NCI-H446 (cell line): ENCODE results near the gene TMEM82.

ENCODE experiments used
- DNase-seq, 2 experiments: peaks; one replicate each; lab custom pipeline; 2025; lab: John Stamatoyannopoulos, UW

Gene TMEM82

DNA sequence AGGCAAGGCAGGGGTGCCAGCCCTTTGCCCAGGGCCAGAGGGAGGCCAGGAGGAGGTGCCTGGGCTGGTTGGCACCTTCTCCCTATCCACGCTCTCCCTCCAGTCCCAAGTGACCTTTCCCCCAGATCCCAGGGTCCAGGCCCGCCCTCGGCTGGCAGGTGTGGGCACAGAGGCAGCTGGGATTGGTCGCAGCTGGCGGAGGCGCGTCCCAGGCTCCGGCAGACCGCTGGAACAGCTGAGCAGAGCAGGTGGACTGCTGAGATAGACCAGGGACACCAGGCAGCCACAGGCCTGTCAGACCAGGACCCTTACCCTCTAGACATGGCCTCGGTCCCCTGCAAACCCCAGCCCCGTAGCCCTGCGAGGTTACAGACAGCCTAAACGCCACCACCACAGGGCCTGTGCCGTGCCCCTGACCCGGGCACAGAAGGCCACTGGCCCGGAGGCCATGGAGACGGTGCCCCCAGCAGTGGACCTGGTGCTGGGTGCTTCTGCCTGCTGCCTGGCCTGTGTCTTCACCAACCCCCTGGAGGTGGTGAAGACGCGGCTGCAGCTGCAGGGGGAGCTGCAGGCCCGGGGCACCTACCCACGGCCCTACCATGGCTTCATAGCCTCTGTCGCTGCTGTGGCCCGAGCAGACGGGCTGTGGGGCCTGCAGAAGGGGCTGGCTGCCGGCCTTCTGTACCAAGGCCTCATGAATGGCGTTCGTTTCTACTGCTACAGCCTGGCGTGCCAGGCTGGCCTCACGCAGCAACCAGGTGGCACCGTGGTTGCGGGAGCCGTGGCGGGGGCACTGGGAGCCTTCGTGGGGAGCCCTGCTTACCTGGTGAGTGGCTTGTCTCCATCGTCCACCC is 6.0 kb upstream of the TMEM82 start, which contains the start of gene SLC25A34:
SLC25A34 (plus strand) TSS at position 221 of the 854 bp plus-strand sequence; CDS start at position 449, 228 bp downstream.
- DNase-seq = no peak

DNA sequence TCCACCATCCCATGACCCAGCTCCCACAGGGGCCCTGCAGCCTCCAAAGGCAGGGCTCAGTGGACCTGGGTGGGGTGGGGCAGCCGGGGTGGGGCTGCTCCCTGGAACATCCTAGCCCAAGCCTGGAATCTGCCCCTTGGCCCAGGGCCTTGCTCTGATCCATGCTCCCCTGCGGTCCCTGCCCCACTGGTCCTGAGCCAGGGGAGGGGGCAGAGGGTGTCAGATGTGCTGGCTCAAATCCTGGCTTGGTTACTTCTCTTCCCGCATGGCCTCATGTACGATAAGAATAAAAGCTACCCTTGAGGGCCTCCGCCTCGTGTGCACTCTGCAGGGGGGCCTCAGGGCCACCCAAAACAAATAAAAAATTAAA is 5.4 kb upstream of the TMEM82 start:
- no peak for DNase-seq

DNA sequence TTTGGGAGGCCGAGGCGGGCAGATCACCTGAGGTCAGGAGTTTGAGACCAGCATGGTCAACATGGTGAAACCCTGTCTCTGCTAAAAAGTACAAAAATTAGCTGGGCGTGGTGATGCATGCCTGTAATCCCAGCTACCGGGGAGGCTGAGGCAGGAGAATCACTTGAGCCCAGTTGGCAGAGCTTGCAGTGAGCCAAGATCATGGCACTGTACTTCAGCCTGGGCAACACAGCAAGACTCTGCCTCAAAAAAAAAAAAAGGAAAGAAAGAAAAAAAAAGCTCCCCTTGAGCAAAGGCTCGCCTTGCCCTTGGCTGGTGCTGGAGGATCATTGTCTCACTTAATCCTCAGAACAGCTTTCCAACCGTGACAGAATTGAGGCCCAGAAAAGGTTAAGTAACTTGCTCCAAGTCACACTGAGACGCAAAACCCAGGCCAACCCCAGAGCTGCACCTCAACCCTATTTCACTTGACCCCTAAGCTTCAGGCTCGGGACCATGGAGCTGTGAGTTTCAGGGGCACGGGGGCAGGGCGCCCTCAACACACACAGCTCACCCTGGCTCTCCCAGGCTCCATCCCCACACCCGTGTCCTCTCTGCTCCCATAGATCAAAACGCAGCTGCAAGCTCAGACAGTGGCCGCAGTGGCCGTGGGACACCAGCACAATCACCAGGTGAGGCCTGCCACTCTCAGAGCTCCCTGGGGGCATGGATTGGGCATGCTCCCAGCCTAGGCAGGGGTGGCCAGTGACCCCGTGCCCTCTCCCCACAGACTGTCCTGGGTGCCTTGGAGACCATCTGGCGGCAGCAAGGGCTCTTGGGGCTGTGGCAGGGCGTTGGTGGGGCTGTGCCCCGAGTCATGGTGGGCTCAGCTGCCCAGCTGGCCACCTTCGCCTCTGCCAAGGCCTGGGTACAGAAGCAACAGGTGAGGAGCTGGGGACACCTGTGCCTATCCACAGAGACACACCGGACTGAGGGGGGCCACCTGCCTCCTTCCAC is 4.7 kb upstream of the TMEM82 start:
- no peak for DNase-seq

DNA sequence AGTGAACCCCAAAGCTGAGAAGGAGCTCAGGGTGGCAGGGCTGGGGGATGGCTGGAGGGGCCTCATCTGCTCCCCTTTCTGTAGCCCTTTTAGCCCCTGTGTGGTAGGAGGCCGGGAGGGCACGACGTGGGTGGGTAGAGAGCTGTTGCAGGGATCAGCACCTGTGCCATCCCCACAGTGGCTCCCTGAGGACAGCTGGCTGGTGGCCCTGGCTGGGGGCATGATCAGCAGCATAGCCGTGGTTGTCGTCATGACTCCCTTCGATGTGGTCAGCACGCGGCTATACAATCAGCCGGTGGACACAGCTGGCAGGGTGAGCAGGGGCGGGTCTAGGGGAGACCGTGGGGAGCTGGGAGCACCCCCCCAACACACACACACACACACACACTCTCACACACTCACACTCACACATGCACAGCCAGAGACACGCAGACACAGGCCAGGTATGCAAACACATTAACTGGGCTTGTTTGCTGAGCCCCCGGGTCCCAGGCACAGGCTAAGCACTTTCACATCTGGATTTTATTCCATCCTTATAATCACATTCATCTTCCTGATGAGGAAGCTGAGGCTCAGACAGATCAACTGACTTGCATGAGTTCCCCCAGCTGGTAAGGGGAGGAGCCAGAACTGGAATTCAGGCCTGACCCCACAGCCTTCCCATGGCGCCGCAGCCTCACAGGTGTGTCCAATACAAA is 3.7 kb upstream of the TMEM82 start:
- DNase-seq = no peak

DNA sequence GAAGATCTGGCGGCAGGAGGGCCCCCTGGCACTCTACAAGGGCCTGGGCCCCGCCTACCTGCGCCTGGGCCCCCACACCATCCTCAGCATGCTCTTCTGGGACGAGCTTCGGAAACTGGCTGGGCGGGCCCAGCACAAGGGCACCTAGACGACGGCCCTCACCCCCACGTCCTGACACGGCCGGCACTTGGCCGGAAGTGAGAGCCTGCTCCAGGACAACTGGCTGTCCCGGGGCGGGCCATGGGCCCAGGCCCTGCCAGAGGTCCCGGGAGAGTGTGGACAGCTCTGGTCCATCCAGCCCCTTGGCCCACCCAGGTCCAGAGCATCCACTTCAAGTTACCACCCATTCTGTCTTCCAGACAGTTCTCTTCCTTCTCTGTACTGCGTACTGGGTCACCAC is 3.0 kb upstream of the TMEM82 start:
- DNase-seq = no peak

DNA sequence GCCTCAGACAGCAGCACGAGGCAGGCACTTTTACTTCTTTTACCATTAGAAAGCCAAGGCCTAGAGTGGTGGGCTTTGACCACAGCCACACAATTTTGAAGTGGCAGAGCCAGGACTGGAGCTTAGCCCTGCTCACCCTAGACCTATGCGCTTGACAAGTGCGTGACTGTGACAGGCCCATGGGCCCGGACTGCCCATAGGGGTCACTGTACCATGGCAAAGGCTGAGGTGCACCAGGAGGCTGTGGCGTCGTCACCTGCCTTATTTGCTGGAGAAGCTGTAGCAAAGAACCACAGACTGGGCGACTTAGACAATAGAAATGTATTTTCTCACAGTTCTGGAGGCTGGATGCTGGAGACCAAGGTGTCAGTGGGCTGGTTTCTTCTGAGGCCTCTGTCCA is 2.6 kb upstream of the TMEM82 start:
- no peak for DNase-seq

DNA sequence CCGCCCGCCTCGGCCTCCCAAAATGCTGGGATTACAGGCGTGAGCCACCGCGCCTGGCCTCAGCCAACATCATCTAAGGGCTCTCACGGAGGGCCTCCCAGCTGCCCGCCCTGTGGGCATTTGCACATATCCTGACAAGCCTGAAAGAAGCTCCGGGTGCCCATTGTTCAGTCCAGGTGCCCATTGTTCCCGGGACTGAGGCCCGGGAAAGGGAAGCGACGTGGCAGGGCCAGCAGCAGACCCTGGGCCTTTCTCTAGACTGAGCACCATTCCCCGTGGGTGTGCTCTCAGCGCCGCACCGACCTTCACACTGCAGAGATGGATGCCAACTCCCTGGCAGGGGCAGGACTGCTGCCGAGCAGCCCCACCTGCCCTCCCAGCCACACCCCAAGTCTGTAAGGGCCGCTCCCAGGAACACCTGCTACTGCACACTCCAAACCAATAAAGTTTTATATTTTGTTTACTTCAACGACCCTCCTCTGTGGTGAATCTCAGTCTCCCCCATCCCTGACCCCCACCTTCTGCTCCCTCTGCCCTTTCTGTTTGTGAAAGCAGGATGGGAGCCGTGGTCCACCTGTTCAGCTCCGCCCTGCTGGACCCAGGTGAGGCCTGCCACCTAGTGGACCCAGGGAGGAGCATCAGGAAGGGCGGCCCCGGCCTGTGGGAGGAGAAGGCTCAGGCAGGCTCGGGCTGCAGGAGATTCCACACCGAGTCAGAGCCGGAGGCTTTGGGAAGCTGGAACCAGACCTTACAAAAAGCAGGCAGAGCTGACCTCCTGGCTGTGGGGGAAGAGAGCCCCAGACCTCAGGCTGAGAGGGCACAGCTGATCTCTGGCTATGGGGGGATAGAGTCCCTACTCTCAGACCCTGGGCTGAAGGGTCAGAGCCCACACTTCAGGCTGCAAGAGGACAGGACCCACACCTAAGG is 1.1 kb upstream of the TMEM82 start:
- peak; percentile 21 to 65 for DNase-seq

DNA sequence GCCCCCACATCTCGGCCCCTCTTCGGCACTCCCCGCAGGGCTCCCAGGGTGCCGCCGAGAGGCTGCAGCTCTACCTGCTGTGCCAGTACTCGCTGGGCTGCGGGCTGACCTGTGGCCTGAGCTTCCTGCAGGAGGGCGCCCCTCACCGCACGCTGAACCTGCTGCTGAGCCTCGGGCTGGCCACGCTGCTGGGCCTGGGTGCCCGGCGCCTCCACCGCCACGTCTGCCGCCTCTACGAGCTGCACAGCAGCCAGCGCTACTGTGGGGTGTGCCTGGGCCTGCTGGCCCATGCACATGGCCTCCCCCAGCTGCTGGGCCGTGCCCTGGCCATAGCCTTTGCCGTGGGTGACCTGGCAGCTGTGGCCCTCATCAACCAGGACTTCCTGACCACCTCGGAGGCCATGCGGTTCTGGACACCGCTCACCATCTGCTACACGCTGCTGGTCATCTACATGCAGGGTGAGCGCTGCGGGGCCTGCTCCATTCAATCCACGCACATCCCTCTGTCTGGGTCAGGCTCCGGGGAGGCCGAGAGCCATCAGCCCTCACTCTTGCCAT is 1.9 kb downstream of the TMEM82 start:
- DNase-seq = no peak

DNA sequence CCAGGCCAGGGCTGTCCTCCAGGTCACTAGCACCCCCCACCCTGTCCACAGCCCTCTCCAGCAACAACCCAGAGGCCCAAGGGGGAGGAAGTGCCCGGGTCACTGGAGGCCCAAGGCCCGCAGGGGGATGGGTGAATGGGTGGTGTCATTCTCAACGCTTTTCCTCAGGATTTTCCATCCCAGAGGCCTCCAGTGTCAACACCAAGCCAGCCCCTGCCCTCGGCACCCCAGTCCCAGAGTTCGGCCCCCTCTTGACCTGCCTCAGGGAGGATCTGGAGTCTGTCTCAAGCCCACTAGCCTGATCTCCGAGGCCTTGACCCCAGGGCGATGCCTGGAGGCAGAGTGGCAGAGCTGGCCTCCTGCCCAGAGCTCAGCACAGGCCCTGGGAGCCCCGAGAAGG is 5.1 kb downstream of the TMEM82 start:
- no peak for DNase-seq

DNA sequence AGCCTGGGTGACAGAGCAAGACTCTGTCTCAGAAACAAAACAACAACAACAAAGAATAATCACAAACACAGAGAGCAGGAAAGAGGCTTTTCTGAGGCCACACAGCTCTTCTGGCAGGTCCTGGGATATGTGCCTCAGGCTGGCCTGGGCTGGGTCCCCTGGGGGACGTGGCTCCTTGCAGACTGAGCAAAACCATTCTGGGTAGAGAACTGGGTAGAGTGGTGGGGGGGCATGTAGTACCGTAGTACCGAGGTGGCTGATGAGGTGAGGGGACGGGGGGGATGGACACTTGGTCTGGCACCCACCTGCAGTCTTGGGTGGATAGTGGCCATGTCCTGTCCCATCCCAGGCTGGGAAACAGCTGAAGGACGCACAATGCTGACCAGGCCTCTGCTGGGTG is 6.0 kb downstream of the TMEM82 start:
- DNase-seq = no peak

DNA sequence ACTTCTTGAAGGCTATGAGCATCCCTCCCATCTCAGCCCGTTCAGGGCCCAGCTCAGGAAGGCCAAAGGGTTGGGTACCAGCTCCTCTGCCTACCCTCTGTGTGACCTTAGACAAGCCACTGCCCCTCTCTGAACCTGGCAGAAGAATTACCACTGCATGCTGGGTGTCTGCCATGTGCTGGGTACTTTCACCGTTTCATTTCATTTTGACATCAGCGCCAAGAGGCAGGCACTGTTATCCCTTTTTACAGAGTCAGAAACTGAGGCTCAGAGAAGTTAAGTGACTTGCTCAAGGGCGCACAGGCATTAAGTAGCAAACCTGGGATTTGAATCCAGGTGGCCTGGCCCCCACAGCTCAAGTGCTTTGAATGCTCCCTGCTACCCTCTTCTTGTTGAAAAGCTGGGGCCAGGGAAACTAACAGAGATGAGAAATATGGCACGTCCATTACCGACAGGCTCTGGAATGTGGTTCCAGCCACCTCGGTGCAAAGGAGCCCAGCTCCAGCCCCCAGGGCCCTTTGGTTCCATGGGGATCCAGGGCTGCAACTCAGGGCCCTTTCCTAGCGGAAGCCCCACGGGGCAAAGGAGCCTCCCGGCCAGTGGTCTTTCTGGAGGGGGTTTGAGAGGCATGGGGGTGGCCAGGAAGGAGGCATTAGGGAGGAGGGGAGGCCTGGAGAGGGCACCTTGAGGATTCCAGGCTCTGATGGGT is 6.5 kb downstream of the TMEM82 start:
- no peak for DNase-seq

DNA sequence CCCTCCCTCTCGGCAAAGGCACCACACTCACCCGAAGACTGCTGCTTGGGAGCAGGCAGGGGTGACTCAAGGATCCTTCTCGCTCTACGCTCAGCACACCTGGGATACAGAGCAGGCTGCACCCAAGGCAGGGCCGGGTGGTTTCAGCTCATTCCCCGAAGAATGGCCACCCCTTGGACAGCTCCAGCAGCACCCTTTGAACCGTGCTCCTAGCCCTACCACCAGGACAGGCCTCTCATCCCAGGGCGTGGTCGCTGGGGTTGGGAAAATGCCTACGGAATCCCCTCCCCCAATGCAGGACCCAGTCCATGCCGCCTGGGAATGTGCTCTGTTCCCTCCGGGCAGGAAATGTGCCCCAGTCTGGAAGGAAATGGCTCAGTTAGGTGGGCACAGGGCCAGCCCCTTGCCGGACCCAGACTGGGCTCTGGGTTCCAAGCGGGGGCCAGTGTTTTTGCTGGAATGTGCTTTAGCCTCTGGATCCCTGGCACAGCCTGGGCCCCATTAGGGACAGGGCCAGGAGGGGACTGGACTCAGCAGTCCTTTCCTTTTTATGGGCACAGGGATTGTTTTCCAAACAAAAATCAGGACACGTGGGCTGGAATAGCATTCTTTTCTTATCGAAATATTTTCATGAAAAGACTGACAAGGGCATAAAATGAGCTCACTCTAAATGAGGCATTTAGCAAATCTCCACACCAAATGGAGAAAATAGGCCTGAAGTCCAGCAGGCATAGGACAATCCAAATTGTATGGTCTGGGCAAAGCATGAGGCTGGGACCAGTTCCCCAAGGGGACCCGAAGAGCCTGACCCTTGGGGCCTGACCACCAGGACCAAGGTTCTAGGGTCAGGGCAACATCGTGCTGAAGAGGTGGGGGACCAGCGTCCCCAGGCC is 7.3 kb downstream of the TMEM82 start:
- DNase-seq = no peak

DNA sequence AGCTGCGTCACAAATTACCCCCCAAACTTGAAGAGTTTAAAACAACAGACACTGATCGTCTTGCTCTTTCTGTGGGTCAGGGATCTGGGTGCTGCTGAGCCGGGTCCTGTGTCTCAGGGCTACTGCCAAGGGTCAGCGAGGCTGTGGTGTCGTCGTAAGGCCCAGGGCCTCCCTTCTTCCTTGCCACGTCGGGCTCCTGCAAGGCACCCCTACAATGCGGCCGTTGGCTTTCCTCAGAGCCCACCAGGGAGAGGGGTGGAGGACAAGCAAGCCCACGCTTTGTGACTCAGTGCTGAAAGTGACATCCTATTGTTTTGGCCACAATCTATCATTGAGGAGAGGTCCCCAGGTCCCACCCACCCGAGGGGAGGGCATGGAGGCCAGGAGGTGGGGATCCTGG is 8.6 kb downstream of the TMEM82 start:
- no peak for DNase-seq

DNA sequence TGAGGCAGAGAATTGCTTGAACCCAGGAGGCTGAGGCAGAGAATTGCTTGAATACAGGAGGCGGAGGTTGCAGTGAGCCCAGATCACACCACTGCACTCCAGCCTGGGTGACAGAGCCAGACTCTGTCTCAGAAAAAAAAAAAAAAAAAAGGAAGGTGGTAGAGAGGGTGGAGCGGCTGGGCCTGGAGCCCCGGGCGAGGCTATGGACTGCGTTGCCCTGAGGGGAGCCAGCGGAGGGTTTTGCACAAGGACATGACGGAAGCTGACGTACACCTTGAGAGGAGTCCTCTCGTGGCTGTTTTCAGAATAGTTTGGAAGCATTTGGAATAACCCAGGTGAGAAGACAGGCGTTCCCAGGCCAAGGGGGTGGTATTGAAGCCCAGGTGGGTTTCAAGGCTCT is 9.4 kb downstream of the TMEM82 start:
- DNase-seq = no peak

DNA sequence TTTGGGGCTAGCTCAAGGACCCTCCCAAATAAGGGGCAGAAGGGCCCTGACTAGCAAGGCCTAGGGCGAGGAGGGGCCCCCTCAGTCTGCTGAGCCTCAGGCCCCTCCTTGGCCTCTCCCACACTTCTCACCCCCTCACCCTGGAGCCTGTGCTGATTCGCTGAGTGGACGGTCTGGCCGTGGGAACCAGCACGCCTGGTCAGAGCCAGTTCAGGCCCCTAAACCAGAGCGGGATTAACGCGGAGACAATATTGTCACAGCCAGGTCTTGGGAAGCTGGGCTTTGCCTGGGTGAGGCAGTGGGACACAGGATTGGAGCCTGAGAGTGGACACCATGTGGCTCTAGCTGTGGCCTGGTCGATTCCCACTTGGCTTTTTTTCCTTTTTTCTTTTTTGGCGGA is 11.5 kb downstream of the TMEM82 start:
- no peak for DNase-seq

DNA sequence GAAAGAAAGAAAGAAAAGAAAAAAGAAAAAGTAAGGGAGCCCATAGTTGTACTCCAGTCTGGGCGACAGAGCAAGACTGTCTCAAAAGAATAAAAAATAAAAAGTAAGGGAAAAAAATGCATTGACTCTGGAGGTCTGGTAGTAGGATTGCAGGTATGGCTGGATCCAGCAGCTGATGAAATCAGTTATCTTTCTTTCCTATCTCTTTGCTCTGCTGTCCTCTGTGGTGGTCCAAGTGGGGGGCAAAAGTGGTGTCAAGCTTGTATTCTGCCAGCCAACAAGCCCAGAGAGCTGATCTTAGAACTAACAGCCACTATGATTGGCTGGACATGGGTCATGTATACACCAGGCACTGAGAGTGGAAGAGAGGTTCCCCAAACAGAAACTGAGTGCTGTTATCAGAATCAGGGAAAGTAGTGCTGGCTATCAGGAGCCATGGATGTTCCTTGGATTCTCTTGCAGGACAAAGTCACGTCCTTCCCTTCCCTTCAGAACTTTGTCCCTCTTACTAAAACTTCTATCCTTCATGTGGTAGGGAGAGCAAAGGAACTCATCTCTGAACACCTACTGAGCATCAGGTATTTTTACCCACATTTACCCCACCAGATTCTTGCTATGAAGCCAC is 12.8 kb downstream of the TMEM82 start:
- DNase-seq = no peak

DNA sequence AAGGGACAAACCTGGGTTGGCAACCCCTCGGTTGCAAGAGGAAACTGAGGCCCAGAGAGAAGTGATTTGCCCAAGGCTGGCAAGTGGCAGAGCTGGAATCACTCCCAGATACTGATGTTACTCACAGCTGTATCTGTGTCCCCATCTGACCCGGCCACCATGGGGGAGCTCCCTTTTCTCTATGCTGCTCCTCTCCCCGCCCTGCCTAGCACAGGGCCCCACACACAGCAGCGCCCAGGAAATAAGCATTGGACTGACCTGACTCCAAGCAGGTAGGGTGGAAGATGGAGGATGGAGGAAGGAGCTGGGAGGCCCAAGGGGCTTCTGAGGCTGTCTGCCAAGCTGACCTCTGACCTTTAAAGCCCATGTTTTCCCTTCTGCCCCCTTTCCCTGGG is 13.3 kb downstream of the TMEM82 start:
- no peak for DNase-seq

DNA sequence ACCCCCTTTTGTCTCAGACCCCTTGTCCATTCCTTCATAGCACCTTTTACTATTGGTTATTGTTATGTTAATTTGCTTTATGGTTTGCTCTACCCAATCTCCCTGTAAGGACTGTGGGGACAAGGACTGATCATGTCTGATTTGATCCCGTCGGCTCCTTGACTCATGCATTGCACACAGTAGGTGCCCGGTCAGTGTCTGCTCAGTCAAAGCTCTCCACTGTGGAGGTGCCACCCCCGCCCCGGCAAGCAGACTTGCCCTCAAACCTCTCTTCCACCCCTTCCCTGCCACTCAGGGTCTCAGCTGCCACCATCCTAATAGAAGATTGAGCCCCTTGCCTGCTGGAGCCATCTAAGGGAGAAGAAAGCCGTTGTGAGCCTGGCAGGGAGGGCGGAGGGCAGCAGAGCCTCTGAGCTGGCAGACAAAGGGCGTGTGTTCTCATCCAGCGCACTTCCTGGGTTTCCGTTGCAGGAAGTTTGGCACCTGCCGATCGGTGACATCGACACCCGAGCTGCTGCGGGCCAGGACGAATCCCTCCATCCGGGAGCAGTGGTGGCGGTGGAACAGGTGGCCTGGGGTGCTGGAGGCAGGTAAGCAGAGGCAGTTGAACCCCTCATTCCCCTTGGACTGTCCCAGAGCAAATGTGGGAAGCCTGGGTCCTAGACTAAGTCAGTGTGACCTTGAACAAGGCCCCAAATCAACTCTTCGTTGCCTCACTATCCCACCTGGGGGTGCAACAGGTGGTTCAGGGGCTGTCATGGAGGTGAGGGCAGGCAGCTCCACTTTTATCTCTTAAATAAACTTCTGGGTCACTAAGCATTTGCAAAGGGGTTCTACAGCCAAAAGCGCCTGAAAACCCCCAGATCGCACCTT is 14.1 kb downstream of the TMEM82 start:
- no peak for DNase-seq
